ENCODE measurements around the gene CTBP1. TPM values are rescaled to one million over a fixed set of nuclear protein-coding genes. Genes with fewer than 3 reads are reported as not detected.

CTBP1 gene
- polyA plus RNA-seq, 1 donor from 2014 or later = 325 TPM

DNA sequence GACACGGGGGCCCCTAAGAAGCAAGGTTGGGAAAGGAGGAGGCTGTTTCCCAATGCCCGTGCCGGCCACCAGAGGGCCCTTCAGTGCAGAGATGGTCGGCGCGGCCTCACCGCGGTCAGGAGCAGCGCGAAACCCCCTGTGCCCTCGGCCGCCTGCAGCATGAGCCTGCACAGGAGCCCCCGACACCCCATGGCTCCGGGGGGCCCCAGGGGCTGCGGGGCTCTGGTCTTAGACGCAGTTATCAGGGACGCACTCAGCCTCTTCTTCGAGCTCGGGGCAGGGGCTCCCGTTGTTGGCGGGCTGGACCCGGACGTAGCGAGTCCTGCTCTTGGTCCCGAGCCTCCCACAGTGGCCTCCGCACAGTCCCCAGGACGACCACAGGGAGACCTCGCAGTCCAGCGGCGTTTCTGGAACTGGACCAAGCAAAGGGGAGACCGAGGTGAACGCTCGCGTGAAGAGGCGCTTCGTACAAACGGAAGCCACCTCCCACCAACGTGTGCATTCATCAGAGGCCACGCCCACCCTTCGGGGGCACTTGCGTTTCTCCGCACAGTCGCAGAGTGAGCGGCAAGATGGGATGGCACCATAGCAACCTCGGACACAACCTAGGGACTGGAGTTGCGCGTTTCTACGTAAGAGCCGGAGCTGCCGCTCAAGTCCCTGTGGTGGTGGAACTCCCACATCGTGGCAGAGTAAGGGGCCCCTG is 81.5 kb downstream of the CTBP1 start:
- TF ChIP-seq, protein P1, sequence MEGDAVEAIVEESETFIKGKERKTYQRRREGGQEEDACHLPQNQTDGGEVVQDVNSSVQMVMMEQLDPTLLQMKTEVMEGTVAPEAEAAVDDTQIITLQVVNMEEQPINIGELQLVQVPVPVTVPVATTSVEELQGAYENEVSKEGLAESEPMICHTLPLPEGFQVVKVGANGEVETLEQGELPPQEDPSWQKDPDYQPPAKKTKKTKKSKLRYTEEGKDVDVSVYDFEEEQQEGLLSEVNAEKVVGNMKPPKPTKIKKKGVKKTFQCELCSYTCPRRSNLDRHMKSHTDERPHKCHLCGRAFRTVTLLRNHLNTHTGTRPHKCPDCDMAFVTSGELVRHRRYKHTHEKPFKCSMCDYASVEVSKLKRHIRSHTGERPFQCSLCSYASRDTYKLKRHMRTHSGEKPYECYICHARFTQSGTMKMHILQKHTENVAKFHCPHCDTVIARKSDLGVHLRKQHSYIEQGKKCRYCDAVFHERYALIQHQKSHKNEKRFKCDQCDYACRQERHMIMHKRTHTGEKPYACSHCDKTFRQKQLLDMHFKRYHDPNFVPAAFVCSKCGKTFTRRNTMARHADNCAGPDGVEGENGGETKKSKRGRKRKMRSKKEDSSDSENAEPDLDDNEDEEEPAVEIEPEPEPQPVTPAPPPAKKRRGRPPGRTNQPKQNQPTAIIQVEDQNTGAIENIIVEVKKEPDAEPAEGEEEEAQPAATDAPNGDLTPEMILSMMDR (IDR thresholded peaks at IDR 0.05; ENCODE audit: poor library complexity, severe bottlenecking) = peak; percentile 89
- TF ChIP-seq POLR2AphosphoS5 (IDR thresholded peaks at IDR 0.05) = no peak
- TF ChIP-seq RAD21 (conservative IDR thresholded peaks at IDR 0.05) = peak; percentile 71
- no peak for TF ChIP-seq TAF1 (IDR thresholded peaks at IDR 0.05; ENCODE audit: low read depth)
- peak; percentile 53 for TF ChIP-seq MXI1 (conservative IDR thresholded peaks at IDR 0.05; ENCODE audit: poor library complexity, severe bottlenecking)
- TF ChIP-seq EZH2 (IDR thresholded peaks at IDR 0.05; ENCODE audit: borderline replicate concordance, insufficient read depth, low read length, poor library complexity, severe bottlenecking) = no peak
- no peak for TF ChIP-seq EP300 (conservative IDR thresholded peaks at IDR 0.05; ENCODE audit: poor library complexity, severe bottlenecking)
- TF ChIP-seq SMC3 (conservative IDR thresholded peaks at IDR 0.05; ENCODE audit: poor library complexity) = peak; percentile 85
- TF ChIP-seq, protein P2, sequence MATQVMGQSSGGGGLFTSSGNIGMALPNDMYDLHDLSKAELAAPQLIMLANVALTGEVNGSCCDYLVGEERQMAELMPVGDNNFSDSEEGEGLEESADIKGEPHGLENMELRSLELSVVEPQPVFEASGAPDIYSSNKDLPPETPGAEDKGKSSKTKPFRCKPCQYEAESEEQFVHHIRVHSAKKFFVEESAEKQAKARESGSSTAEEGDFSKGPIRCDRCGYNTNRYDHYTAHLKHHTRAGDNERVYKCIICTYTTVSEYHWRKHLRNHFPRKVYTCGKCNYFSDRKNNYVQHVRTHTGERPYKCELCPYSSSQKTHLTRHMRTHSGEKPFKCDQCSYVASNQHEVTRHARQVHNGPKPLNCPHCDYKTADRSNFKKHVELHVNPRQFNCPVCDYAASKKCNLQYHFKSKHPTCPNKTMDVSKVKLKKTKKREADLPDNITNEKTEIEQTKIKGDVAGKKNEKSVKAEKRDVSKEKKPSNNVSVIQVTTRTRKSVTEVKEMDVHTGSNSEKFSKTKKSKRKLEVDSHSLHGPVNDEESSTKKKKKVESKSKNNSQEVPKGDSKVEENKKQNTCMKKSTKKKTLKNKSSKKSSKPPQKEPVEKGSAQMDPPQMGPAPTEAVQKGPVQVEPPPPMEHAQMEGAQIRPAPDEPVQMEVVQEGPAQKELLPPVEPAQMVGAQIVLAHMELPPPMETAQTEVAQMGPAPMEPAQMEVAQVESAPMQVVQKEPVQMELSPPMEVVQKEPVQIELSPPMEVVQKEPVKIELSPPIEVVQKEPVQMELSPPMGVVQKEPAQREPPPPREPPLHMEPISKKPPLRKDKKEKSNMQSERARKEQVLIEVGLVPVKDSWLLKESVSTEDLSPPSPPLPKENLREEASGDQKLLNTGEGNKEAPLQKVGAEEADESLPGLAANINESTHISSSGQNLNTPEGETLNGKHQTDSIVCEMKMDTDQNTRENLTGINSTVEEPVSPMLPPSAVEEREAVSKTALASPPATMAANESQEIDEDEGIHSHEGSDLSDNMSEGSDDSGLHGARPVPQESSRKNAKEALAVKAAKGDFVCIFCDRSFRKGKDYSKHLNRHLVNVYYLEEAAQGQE (IDR thresholded peaks at IDR 0.05; ENCODE audit: borderline replicate concordance) = no peak
- Histone ChIP-seq H3K9me2 (ENCODE audit: insufficient read depth, low read length) (no peaks in the 10 kb centered on the region), H4K20me1 (ENCODE audit: insufficient read depth) (no peaks in the 10 kb centered on the region), H3K4me2 (ENCODE audit: low read length) (peak overlapping the region; percentile 33), H3K9me3 (ENCODE audit: low read length) (no peaks in the 10 kb centered on the region), H2AFZ (ENCODE audit: low read depth, low read length) (peak overlapping the region; percentile 63), H3K27me3 (ENCODE audit: insufficient read depth, low read depth, low read length) (peaks cover 45% of the 10 kb centered on the region), H3F3A (ENCODE audit: insufficient read depth, low read length, poor library complexity, severe bottlenecking) (no peaks in the 10 kb centered on the region), H3K4me3 (ENCODE audit: low read length) (peak overlapping the region; percentile 74), H3K9ac (ENCODE audit: low read length) (peak overlapping the region; percentile 70), H3K36me3 (ENCODE audit: insufficient read depth, low read length) (no peaks in the 10 kb centered on the region), H3K27ac (ENCODE audit: low read length) (no peak overlapping the region), H3K79me2 (replicated peaks; ENCODE audit: insufficient read depth, low read length) (no peaks in the 10 kb centered on the region)

DNA sequence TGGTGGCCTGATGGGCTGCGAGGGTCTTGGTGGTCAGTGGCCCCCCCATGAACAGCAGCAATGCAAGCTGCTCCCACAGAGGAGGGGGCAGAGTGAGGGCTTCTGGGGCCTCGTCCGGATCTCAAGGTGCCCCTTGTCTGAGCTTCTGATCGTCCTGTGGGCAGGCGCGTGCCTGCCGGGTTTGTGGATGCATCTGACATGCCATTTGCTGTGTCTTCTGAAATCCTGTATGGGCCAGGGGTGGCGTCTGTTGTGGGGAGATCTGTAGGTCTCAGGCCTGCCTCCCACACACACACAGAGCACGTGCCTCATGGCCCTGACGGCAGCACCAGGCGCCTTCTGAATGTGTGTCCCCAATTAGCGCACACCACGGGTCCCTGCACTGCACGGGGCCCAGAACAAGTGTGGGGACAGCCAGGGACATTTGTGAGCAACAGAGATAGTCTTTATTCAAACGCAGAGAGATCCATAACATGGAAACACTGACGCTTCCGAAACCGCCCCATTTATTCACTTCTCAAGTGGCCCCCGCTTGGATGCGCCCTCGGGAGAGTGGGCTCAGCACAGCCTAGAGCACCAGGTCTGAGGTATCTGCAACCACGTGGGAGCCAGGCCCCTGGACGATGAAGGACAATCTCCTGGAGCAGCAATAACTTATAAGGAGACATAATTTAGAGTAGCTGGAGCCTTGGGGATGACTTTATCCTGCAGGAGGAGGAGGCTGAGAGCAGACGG is 82.3 kb downstream of the CTBP1 start:
- no peaks in the 10 kb centered on the region for H3K9me2 ChIP-seq (ENCODE audit: insufficient read depth, low read length)
- TF ChIP-seq, protein P2 (IDR thresholded peaks at IDR 0.05; ENCODE audit: borderline replicate concordance) = no peak
- TF ChIP-seq RAD21 (conservative IDR thresholded peaks at IDR 0.05) = no peak
- H2AFZ ChIP-seq (ENCODE audit: low read depth, low read length) = no peak overlapping the region
- H3K79me2 ChIP-seq (replicated peaks; ENCODE audit: insufficient read depth, low read length) = no peaks in the 10 kb centered on the region
- H3K9me3 ChIP-seq (ENCODE audit: low read length) = no peaks in the 10 kb centered on the region
- peaks cover 37% of the 10 kb centered on the region for H3K27me3 ChIP-seq (ENCODE audit: insufficient read depth, low read depth, low read length)
- no peaks in the 10 kb centered on the region for H3F3A ChIP-seq (ENCODE audit: insufficient read depth, low read length, poor library complexity, severe bottlenecking)
- no peak overlapping the region for H3K4me2 ChIP-seq (ENCODE audit: low read length)
- peak overlapping the region; percentile 74 for H3K4me3 ChIP-seq (ENCODE audit: low read length)
- H4K20me1 ChIP-seq (ENCODE audit: insufficient read depth) = no peaks in the 10 kb centered on the region
- H3K9ac ChIP-seq (ENCODE audit: low read length) = no peak overlapping the region
- H3K36me3 ChIP-seq (ENCODE audit: insufficient read depth, low read length) = no peaks in the 10 kb centered on the region
- H3K27ac ChIP-seq (ENCODE audit: low read length) = no peak overlapping the region
